ENCODE measurements around the gene SOX18. TPM values are rescaled to one million over a fixed set of nuclear protein-coding genes. Genes with fewer than 3 reads are reported as not detected.

The SOX18 gene
- total and polyA plus RNA-seq, 2 of the 8 experiments (the other 6 are each of a cell fraction or from before 2014, with no cell fraction given): 0.09 TPM; not detected in 1

DNA sequence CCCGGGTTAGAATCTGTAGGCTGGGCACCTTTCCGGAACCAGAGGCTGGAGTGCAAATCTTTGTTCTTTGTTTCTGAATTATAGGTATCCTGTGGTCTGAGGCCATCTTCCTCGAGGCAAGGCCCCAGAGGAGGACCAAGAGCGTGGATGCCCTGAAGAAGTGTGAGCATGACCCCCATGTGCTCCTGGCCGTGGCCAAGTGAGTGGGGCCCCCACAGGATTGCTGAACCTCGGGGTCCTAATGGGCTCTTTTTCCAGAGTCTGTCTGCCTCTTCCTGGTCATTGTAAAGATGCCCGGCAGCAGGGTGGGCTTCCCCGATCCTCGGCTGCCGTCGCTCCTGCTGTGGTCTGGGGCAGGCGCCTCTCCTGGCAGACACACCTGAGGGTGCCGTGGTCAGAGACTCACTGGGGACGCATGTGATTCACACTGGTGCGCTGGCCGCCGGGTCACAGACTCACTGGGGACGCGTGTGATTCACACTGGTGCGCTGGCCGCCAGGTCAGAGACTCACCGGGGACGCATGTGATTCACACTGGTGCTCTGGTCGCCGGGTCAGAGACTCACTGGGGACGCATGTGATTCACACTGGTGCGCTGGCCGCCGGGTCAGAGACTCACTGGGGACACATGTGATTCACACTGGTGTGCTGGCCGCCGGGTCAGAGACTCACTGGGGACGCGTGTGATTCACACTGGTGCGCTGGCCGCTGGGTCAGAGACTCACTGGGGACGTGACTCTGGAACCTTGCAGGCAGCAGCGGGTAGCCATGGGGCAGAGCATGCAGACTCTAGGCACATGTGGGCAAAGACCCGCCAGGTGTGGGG, 19.9 kb downstream of the SOX18 start:
- no peak overlapping the region for H2AK5ac ChIP-seq (ENCODE audit: low read depth, low read length)
- no peak overlapping the region for H3K4me3 ChIP-seq (ENCODE audit: extremely low read depth in 1 of 4, insufficient read depth in 2 of 4, low read depth in 3 of 4, low read length in 4 of 4)
- no peak overlapping the region for H4K8ac ChIP-seq (ENCODE audit: extremely low read depth, insufficient read depth, low read length)
- H4K5ac ChIP-seq (ENCODE audit: insufficient read length, low read depth, low read length): no peak overlapping the region
- DNase-seq (ENCODE audit: low read depth in 1 of 2, low spot score in 2 of 2) (no peak), FAIRE-seq (no peak)
- H3K9me3 ChIP-seq (ENCODE audit: insufficient read depth in 2 of 2, low read depth in 1 of 2, low read length in 1 of 2): no peaks in the 10 kb centered on the region
- no peak overlapping the region for H3K9ac ChIP-seq (replicated peaks in 1 of 4; ENCODE audit: extremely low read depth in 1 of 4, low read depth in 3 of 4, low read length in 3 of 4)
- 91% methylated on average over 32 of the region's 38 CpGs; no CpG with 5 or more reads in 1 of the 2 experiments for WGBS, 2 experiments (ENCODE audit: extremely low coverage in 1 of 2, insufficient coverage in 1 of 2, insufficient read length in 1 of 2, insufficient replicate concordance in 2 of 2, low coverage in 1 of 2, low lambda C conversion rate in 2 of 2, missing lambda C conversion rate in 1 of 2)
- no peak overlapping the region for H2BK5ac ChIP-seq (ENCODE audit: low read depth, low read length)
- no peaks in the 10 kb centered on the region for H3K27me3 ChIP-seq (replicated peaks in 1 of 4; ENCODE audit: control insufficient read depth in 3 of 4, extremely low read depth in 1 of 4, insufficient read depth in 3 of 4, low read length in 3 of 4)
- H3K4me1 ChIP-seq (replicated peaks in 1 of 4; ENCODE audit: control insufficient read depth in 3 of 4, insufficient read depth in 4 of 4, low read length in 3 of 4): no peaks in the 10 kb centered on the region
- H3K36me3 ChIP-seq (ENCODE audit: control insufficient read depth in 2 of 4, insufficient read depth in 4 of 4, low read length in 3 of 4): peaks cover 21 to 58% (median 44%) of the 10 kb centered on the region in 4 experiments
- no peak overlapping the region for H2BK12ac ChIP-seq (ENCODE audit: low read depth, low read length)
- no peak overlapping the region for H4K91ac ChIP-seq (replicated peaks; ENCODE audit: insufficient read length, low read length)
- H3K14ac ChIP-seq (ENCODE audit: insufficient read length): no peak overlapping the region
- POLR2A ChIA-PET (ENCODE audit: partially characterized antibody): no interaction called here
- H2BK120ac ChIP-seq (replicated peaks; ENCODE audit: low read depth, low read length): no peak overlapping the region
- H3K79me2 ChIP-seq (ENCODE audit: control insufficient read depth in 1 of 2, insufficient read depth in 2 of 2, low read length in 2 of 2): no peaks in the 10 kb centered on the region
- H3K23me2 ChIP-seq (ENCODE audit: low read depth, low read length): no peaks in the 10 kb centered on the region
- H3K56ac ChIP-seq (replicated peaks; ENCODE audit: insufficient read length, low read depth, low read length): no peak overlapping the region
- no peak overlapping the region for H3K4ac ChIP-seq (replicated peaks; ENCODE audit: insufficient read length, low read depth, low read length)
- peaks cover 0 to 6% of the 10 kb centered on the region in 2 experiments for H4K20me1 ChIP-seq (replicated peaks in 1 of 2; ENCODE audit: control insufficient read depth in 1 of 2, insufficient read depth in 2 of 2, low read length in 2 of 2)
- H2BK15ac ChIP-seq (ENCODE audit: low read length): no peak overlapping the region
- H3K18ac ChIP-seq (ENCODE audit: extremely low read depth, low read length): no peak overlapping the region
- no peak overlapping the region for H3K4me2 ChIP-seq (ENCODE audit: insufficient read depth in 1 of 2, low read depth in 2 of 2, low read length in 2 of 2)
- H3K79me1 ChIP-seq (ENCODE audit: low read depth, low read length): peaks cover 2% of the 10 kb centered on the region; the same call in 1 of the 2 replicates
- CTCF ChIA-PET (ENCODE audit: partially characterized antibody): interaction anchor here (0.9 to 2.1 kb wide), 3 partner anchors 12 to 91 kb away, joined by 3 to 5 read pairs (median 4); no protein-coding TSS in a partner anchor
- no peak overlapping the region for H3K23ac ChIP-seq (ENCODE audit: insufficient read length)
- H2AFZ ChIP-seq (ENCODE audit: low read length): no peak overlapping the region
- H3K27ac ChIP-seq (ENCODE audit: low read depth, low read length): no peak overlapping the region
- no peak overlapping the region for H2BK20ac ChIP-seq (ENCODE audit: low read length)
- TF ChIP-seq, protein P1, sequence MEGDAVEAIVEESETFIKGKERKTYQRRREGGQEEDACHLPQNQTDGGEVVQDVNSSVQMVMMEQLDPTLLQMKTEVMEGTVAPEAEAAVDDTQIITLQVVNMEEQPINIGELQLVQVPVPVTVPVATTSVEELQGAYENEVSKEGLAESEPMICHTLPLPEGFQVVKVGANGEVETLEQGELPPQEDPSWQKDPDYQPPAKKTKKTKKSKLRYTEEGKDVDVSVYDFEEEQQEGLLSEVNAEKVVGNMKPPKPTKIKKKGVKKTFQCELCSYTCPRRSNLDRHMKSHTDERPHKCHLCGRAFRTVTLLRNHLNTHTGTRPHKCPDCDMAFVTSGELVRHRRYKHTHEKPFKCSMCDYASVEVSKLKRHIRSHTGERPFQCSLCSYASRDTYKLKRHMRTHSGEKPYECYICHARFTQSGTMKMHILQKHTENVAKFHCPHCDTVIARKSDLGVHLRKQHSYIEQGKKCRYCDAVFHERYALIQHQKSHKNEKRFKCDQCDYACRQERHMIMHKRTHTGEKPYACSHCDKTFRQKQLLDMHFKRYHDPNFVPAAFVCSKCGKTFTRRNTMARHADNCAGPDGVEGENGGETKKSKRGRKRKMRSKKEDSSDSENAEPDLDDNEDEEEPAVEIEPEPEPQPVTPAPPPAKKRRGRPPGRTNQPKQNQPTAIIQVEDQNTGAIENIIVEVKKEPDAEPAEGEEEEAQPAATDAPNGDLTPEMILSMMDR (IDR thresholded peaks at IDR 0.05; ENCODE audit: control extremely low read depth in 1 of 3, insufficient read depth in 1 of 3, low read depth in 1 of 3, low read length in 3 of 3): no peak
- TF ChIP-seq BRCA1 (IDR thresholded peaks at IDR 0.05; ENCODE audit: low read depth, low read length) (no peak), RXRA (IDR thresholded peaks at IDR 0.05; ENCODE audit: insufficient read depth, low read depth, low read length) (no peak), RBBP5 (IDR thresholded peaks at IDR 0.05; ENCODE audit: borderline replicate concordance, low read depth, low read length) (no peak), RNF2 (IDR thresholded peaks at IDR 0.05; ENCODE audit: borderline replicate concordance, low read depth, low read length, missing control alignments, poor library complexity, severe bottlenecking) (no peak), TEAD4 (IDR thresholded peaks at IDR 0.05; ENCODE audit: low read depth, low read length) (no peak)
- TF ChIP-seq, protein P2, sequence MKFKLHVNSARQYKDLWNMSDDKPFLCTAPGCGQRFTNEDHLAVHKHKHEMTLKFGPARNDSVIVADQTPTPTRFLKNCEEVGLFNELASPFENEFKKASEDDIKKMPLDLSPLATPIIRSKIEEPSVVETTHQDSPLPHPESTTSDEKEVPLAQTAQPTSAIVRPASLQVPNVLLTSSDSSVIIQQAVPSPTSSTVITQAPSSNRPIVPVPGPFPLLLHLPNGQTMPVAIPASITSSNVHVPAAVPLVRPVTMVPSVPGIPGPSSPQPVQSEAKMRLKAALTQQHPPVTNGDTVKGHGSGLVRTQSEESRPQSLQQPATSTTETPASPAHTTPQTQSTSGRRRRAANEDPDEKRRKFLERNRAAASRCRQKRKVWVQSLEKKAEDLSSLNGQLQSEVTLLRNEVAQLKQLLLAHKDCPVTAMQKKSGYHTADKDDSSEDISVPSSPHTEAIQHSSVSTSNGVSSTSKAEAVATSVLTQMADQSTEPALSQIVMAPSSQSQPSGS (IDR thresholded peaks at IDR 0.05; ENCODE audit: low read length): no peak

Measured in H1 (cell line).